K562 (cell line): Measurements from ENCODE around the gene PRKAR2B. TPM values are rescaled to one million over a fixed set of nuclear protein-coding genes. Genes with fewer than 3 reads are reported as not detected.

ENCODE experiments used
- DNMT1 ChIP-seq: fragments of 450-650 bp; IDR thresholded peaks from 2 replicates; pipeline ENCODE4 v1.6.1; 2016; ENCODE audit warnings: antibody characterized with exemption, mild to moderate bottlenecking
- EHMT2 ChIP-seq: fragments of 450-650 bp; IDR thresholded peaks from 2 replicates; pipeline ENCODE4 v1.6.1; 2018; ENCODE audit warnings: antibody characterized with exemption
- FOXP1 ChIP-seq: sonication (generic); formaldehyde crosslinking; IDR thresholded peaks from 2 replicates; pipeline ENCODE4 v1.8.0; 2022; ENCODE audit warnings: mild to moderate bottlenecking, missing genetic modification reagents
- HDAC1 ChIP-seq, 2 experiments: fragments of 450-650 bp; IDR thresholded peaks; 2 replicates each; pipeline ENCODE4 v1.6.1; 2016 to 2017; ENCODE audit warnings: inconsistent platforms in 1 of 2, mild to moderate bottlenecking in 1 of 2, moderate library complexity in 1 of 2
- HIVEP1 ChIP-seq: fragments of 250-450 bp; sonication (Bioruptor Pico); IDR thresholded peaks from 2 replicates; pipeline ENCODE4 v1.4.0; 2020; ENCODE audit warnings: mild to moderate bottlenecking
- JUND ChIP-seq, 2 experiments: IDR thresholded peaks; 2 replicates in 1 of 2; 3 replicates in 1 of 2; pipeline ENCODE4 v1.6.1; 2011; ENCODE audit warnings: borderline replicate concordance in 2 of 2, low read depth in 2 of 2, low read length in 2 of 2, improper control_type of control experiment in 1 of 2, missing biosample characterization in 1 of 2, missing genetic modification characterization in 1 of 2, missing genetic modification reagents in 1 of 2
- KDM4B ChIP-seq, 2 experiments: fragments of 450-650 bp in 1 of 2; sonication (generic) in 1 of 2; IDR thresholded peaks; 2 replicates each; pipeline ENCODE4 v1.6.1; 2016 to 2017; ENCODE audit warnings: borderline replicate concordance in 2 of 2, antibody characterized with exemption in 1 of 2, low read depth in 1 of 2, mild to moderate bottlenecking in 1 of 2
- KHSRP ChIP-seq: fragments of 450-650 bp; IDR thresholded peaks from 2 replicates; pipeline ENCODE4 v1.6.1; 2017
- MAFK ChIP-seq: IDR thresholded peaks from 2 replicates; pipeline ENCODE4 v1.6.1; 2011; ENCODE audit warnings: low read length, improper control_type of control experiment
- MCM2 ChIP-seq: fragments of 450-650 bp; IDR thresholded peaks from 2 replicates; pipeline ENCODE4 v1.6.1; 2017; ENCODE audit warnings: low read depth, mild to moderate bottlenecking
- NEUROD1 ChIP-seq: fragments of 150-350 bp; IDR thresholded peaks from 2 replicates; pipeline ENCODE4 v1.6.1; 2014; ENCODE audit warnings: borderline replicate concordance, low read length, low read depth; ENCODE audit not compliant: partially characterized antibody
- RAD51 ChIP-seq: fragments of 450-650 bp; IDR thresholded peaks from 2 replicates; pipeline ENCODE4 v1.7.1; 2016; ENCODE audit warnings: low read depth, mild to moderate bottlenecking, borderline replicate concordance
- SAP30 ChIP-seq: fragments of 200-600 bp; sonication (generic); IDR thresholded peaks from 2 replicates; pipeline ENCODE4 v1.6.1; 2012; ENCODE audit warnings: borderline replicate concordance, low read depth, mild to moderate bottlenecking, moderate library complexity, low read length, control low read depth, inconsistent platforms; ENCODE audit not compliant: insufficient read depth, poor library complexity, severe bottlenecking
- SMAD4 ChIP-seq: fragments of 250-450 bp; sonication (Bioruptor Pico); conservative IDR thresholded peaks from 2 replicates; pipeline ENCODE4 v1.8.0; 2021; ENCODE audit warnings: inconsistent platforms, mild to moderate bottlenecking, moderate library complexity
- SMARCA5 ChIP-seq: fragments of 450-650 bp; IDR thresholded peaks from 2 replicates; pipeline ENCODE4 v1.6.1; 2016
- SMARCC2 ChIP-seq: fragments of 450-650 bp; IDR thresholded peaks from 2 replicates; pipeline ENCODE4 v1.6.1; 2017; ENCODE audit warnings: antibody characterized with exemption, moderate library complexity, mild to moderate bottlenecking, low read depth
- XRCC5 ChIP-seq: fragments of 200-400 bp; formaldehyde crosslinking; IDR thresholded peaks from 2 replicates; pipeline ENCODE4 v1.6.1; 2017; ENCODE audit warnings: low read depth, mild to moderate bottlenecking, low read length
- ZEB2 ChIP-seq: fragments of 450-650 bp; IDR thresholded peaks from 2 replicates; pipeline ENCODE4 v1.6.1; 2016
- ZNF175 ChIP-seq: fragments of 200-800 bp; sonication (Bioruptor generic); IDR thresholded peaks from 2 replicates; pipeline ENCODE4 v1.6.1; 2016; ENCODE audit warnings: low read depth, mild to moderate bottlenecking, missing genetic modification characterization, missing compliant biosample characterization
- ZNF644 ChIP-seq: fragments of 200-800 bp; sonication (Bioruptor generic); IDR thresholded peaks from 2 replicates; pipeline ENCODE4 v1.6.1; 2016; ENCODE audit warnings: low read depth, missing genetic modification characterization, missing compliant biosample characterization
- polyA plus RNA-seq, 8 experiments: library from polyadenylated mRNA; depleted of rRNA in 4 of 8; stranded (reverse) in 5 of 8; unstranded in 3 of 8; fragments of >200 nt; fragmentation: Nextera tagmentation in 2 of 8; fragmentation: Illumina TruSeq in 1 of 8; extraction: Ambion mirVana in 2 of 8; extraction: Trizol in 1 of 8; gene quantifications; 2 replicates each; pipeline versions ENCODE4 v1.2.1 to v1.2.3, GENCODE V29; 2011 to 2014; ENCODE audit warnings: inconsistent platforms in 1 of 8, missing spikeins in 1 of 8
- total RNA-seq, 7 experiments: library from RNA; depleted of rRNA in 6 of 7; stranded (reverse); fragments of >200 nt in 6 of 7; fragmentation: Illumina TruSeq in 2 of 7; extraction: Trizol in 2 of 7; gene quantifications; 2 replicates each; pipeline versions ENCODE4 v1.2.1 to v1.2.3, GENCODE V29; 2011 to 2021; ENCODE audit warnings: low replicate concordance in 1 of 7
- TF ChIP-seq, protein P1 (sequence below), 2 experiments: fragments of 450-650 bp in 1 of 2; IDR thresholded peaks; 2 replicates each; pipeline ENCODE4 v1.6.1; 2011 to 2017; ENCODE audit warnings: low read depth in 2 of 2, antibody characterized with exemption in 1 of 2, borderline replicate concordance in 1 of 2, low read length in 1 of 2, mild to moderate bottlenecking in 1 of 2, mixed read lengths in 1 of 2; ENCODE audit not compliant: control insufficient read depth in 1 of 2
- TF ChIP-seq, protein P2 (sequence below): conservative IDR thresholded peaks from 2 replicates; pipeline ENCODE4 v1.6.1; 2011; ENCODE audit warnings: low read depth, mild to moderate bottlenecking, low read length; ENCODE audit not compliant: control insufficient read depth

Gene PRKAR2B
- total and polyA plus RNA-seq, 9 of the 15 experiments (the other 6 are each of a cell fraction or from before 2014, with no cell fraction given): 59.0 to 173 (median 129) TPM

DNA sequence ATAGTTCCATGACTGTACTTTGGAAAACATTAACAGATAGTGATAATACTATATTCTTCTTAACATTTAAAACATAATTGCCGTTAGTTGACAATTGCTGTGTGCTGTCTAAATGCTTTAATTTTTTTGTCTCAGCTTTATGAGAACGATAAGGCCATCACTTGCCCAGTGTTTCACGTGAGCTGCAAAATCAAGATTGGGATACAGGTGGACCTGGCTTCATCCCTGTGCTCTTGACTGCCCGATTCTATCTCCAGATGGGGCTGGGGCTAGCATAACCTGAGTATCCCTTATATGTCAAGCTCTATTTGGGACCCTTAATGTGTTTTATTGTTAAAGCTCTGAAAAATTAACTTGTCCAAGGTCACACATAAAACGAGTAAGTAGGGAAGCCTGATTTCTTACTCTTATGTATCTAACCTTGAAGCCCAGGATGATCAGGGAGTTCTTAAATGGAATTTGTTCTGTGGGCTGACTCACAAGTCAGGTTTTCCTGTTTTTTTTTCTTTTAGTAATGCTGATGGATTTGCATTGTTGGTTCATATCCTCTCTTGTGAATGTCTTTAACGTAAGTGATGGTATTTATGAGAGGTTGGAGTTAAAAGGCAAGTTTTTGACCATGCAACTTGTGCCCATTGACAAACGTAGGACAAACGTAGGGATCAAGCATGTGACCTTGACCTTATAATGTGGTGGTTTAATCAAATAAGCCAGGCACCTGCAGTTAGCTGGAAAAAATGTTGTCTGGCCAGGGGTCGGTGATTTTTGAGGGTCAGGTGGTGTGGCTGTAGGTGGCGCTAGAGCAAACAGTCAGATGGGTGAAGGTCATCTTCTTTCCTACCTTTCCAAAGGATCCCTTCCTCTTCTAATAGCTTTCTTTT is 3.6 kb downstream of the PRKAR2B start (continued):
- TF ChIP-seq SAP30 (no peak), SMARCC2 (peak; percentile 72; the same call in 1 of the 2 replicates), KDM4B (IDR thresholded peaks at IDR 0.05; ENCODE audit: borderline replicate concordance in 2 of 2, low read depth in 1 of 2) (no peak), XRCC5 (no peak), HIVEP1 (CRISPR knock-in tag) (no peak), EHMT2 (peak; percentile 91), RAD51 (peak; percentile 44; the same call in 1 of the 2 replicates), FOXP1 (CRISPR knock-in tag) (0 out of 2 replicates have a peak, but pooled peaks have one; percentile 6), MAFK (no peak), ZNF644 (0 out of 2 replicates have a peak, but pooled peaks have one; percentile 24), MCM2 (no peak), SMARCA5 (peak; percentile 75), HDAC1 (IDR thresholded peaks at IDR 0.05) (peak; percentile 8 to 33; a peak in 1 of 4 replicates), ZNF175 (no peak), DNMT1 (0 out of 2 replicates have a peak, but pooled peaks have one; percentile 74), NEUROD1 (peak; percentile 20), KHSRP (0 out of 2 replicates have a peak, but pooled peaks have one; percentile 22), JUND (IDR thresholded peaks at IDR 0.05; ENCODE audit: borderline replicate concordance, low read depth, low read length) (peak; percentile 48; the same call in 1 of the 2 replicates), JUND (tag; IDR thresholded peaks at IDR 0.05; ENCODE audit: borderline replicate concordance, low read depth, low read length) (no peak; the same call in 2 of the 3 replicates), ZEB2 (peak; percentile 58; the same call in 1 of the 2 replicates), SMAD4 (CRISPR knock-in tag) (no peak)
- TF ChIP-seq, protein P1, sequence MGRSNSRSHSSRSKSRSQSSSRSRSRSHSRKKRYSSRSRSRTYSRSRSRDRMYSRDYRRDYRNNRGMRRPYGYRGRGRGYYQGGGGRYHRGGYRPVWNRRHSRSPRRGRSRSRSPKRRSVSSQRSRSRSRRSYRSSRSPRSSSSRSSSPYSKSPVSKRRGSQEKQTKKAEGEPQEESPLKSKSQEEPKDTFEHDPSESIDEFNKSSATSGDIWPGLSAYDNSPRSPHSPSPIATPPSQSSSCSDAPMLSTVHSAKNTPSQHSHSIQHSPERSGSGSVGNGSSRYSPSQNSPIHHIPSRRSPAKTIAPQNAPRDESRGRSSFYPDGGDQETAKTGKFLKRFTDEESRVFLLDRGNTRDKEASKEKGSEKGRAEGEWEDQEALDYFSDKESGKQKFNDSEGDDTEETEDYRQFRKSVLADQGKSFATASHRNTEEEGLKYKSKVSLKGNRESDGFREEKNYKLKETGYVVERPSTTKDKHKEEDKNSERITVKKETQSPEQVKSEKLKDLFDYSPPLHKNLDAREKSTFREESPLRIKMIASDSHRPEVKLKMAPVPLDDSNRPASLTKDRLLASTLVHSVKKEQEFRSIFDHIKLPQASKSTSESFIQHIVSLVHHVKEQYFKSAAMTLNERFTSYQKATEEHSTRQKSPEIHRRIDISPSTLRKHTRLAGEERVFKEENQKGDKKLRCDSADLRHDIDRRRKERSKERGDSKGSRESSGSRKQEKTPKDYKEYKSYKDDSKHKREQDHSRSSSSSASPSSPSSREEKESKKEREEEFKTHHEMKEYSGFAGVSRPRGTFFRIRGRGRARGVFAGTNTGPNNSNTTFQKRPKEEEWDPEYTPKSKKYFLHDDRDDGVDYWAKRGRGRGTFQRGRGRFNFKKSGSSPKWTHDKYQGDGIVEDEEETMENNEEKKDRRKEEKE (IDR thresholded peaks at IDR 0.05; ENCODE audit: borderline replicate concordance in 1 of 2, control insufficient read depth in 1 of 2, low read depth in 2 of 2, low read length in 1 of 2): no peak
- TF ChIP-seq, protein P2, sequence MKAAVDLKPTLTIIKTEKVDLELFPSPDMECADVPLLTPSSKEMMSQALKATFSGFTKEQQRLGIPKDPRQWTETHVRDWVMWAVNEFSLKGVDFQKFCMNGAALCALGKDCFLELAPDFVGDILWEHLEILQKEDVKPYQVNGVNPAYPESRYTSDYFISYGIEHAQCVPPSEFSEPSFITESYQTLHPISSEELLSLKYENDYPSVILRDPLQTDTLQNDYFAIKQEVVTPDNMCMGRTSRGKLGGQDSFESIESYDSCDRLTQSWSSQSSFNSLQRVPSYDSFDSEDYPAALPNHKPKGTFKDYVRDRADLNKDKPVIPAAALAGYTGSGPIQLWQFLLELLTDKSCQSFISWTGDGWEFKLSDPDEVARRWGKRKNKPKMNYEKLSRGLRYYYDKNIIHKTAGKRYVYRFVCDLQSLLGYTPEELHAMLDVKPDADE: no peak
